Gastroesophageal sphincter (tissue), 3 donors: ENCODE results near the gene SCD5.

Source experiments
- EP300 ChIP-seq: sonication (generic); formaldehyde crosslinking; IDR thresholded peaks from one replicate; pipeline ENCODE4 v1.6.1; 2017; ENCODE audit warnings: antibody characterized with exemption, mild to moderate bottlenecking
- TF ChIP-seq, protein P1 (sequence below), 4 experiments: fragments of 200-600 bp in 2 of 4; fragments of 450-650 bp in 2 of 4; sonication (generic) in 1 of 4; IDR thresholded peaks; one replicate each; pipeline ENCODE4 v1.5.1; 2017 to 2019; ENCODE audit warnings: antibody characterized with exemption in 4 of 4, mild to moderate bottlenecking in 2 of 4, moderate library complexity in 2 of 4

DNA sequence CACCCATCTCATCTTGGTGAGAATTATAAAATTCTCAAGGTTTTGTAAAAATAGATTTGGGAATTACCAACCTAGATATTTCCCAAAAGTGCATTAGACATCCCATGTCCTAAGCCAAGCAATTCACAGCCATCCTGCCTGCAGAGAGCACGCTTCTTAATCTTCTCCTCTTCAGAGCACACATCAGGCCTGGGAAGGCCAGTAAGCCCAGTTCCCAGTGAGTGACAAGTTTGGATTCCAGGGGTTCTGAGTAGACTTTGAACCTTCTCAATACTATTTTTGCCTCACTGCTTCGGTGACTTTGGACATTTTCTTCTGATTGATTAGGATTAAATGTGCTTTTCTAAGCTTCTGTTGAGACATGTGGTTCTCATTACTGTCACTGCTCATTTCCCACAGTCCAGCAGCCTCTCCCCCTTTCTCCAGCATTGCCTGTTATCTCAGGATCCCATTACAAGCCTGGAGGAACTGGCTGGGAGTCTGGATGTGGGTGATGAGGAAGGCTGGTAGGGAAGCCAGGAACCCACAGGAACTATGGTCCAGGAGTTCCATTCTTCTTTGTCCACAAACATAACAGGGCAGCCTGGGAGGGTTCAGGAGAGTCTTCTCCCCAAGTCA lies 180.4 kb downstream of the SCD5 start:
- no peak for TF ChIP-seq EP300
- TF ChIP-seq, protein P1, sequence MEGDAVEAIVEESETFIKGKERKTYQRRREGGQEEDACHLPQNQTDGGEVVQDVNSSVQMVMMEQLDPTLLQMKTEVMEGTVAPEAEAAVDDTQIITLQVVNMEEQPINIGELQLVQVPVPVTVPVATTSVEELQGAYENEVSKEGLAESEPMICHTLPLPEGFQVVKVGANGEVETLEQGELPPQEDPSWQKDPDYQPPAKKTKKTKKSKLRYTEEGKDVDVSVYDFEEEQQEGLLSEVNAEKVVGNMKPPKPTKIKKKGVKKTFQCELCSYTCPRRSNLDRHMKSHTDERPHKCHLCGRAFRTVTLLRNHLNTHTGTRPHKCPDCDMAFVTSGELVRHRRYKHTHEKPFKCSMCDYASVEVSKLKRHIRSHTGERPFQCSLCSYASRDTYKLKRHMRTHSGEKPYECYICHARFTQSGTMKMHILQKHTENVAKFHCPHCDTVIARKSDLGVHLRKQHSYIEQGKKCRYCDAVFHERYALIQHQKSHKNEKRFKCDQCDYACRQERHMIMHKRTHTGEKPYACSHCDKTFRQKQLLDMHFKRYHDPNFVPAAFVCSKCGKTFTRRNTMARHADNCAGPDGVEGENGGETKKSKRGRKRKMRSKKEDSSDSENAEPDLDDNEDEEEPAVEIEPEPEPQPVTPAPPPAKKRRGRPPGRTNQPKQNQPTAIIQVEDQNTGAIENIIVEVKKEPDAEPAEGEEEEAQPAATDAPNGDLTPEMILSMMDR (IDR thresholded peaks at IDR 0.05) = no peak
